Adrenal gland (tissue), 5 donors: ENCODE data around the gene ADGB.

Experiments used
- POLR2A ChIP-seq, 2 donors: fragments of 450-650 bp; IDR thresholded peaks; one replicate each; pipeline ENCODE4 v1.6.1; 2017; ENCODE audit warnings: antibody characterized with exemption in 2 of 2, mild to moderate bottlenecking in 2 of 2, moderate library complexity in 1 of 2
- TF ChIP-seq, protein P1 (sequence below), 6 experiments: fragments of 450-650 bp in 4 of 6; fragments of 200-600 bp in 2 of 6; sonication (generic) in 1 of 6; IDR thresholded peaks; 1 replicate in 5 of 6; 2 replicates in 1 of 6; pipeline versions ENCODE4 v1.5.1 to v1.8.0; 2016 to 2021; ENCODE audit warnings: antibody characterized with exemption in 6 of 6, mild to moderate bottlenecking in 2 of 6, moderate library complexity in 1 of 6
- donor health status: DM: no; HTN: no; CAD: no.

DNA sequence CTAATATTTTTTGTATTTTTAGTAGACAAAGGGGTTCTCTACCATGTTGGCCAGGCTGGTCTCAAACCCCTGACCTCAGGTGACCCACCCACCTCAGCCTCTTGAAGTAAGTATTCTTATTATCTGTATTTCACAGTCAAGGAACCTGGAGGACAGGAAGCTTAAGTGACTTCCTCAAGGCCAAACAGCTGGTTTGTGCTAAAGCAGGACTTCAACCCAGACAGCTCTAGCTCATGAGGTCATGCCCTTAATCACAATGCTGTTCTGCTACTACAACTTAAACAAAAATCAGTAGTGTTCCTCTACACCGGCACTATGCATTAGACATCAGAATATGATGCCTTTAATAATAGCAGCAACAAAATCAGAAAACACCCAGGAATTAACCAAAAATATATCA lies 168.9 kb downstream of the ADGB start:
- TF ChIP-seq POLR2A (IDR thresholded peaks at IDR 0.05), result no peak
- TF ChIP-seq, protein P1, sequence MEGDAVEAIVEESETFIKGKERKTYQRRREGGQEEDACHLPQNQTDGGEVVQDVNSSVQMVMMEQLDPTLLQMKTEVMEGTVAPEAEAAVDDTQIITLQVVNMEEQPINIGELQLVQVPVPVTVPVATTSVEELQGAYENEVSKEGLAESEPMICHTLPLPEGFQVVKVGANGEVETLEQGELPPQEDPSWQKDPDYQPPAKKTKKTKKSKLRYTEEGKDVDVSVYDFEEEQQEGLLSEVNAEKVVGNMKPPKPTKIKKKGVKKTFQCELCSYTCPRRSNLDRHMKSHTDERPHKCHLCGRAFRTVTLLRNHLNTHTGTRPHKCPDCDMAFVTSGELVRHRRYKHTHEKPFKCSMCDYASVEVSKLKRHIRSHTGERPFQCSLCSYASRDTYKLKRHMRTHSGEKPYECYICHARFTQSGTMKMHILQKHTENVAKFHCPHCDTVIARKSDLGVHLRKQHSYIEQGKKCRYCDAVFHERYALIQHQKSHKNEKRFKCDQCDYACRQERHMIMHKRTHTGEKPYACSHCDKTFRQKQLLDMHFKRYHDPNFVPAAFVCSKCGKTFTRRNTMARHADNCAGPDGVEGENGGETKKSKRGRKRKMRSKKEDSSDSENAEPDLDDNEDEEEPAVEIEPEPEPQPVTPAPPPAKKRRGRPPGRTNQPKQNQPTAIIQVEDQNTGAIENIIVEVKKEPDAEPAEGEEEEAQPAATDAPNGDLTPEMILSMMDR (IDR thresholded peaks at IDR 0.05), result no peak
